Mononuclear cell (primary cell): Measurements from ENCODE around the gene TBC1D22A. TPM values are rescaled to one million over a fixed set of nuclear protein-coding genes. Genes with fewer than 3 reads are reported as not detected.

Experiments used
- H3K27me3 ChIP-seq: 2 replicates; pipeline ENCODE4 v1.6.0; 2011; ENCODE audit warnings: low read length, control low read depth; ENCODE audit not compliant: insufficient read depth
- H3K4me1 ChIP-seq: 2 replicates; pipeline ENCODE4 v1.5.1; 2011; ENCODE audit warnings: mild to moderate bottlenecking, low read length, control low read depth; ENCODE audit not compliant: insufficient read depth
- H3K4me3 ChIP-seq: 2 replicates; pipeline ENCODE4 v1.5.1; 2011; ENCODE audit warnings: mild to moderate bottlenecking, low read length, moderate library complexity
- H3K9me3 ChIP-seq: 2 replicates; pipeline ENCODE4 v1.5.1; 2011; ENCODE audit warnings: low read depth, mild to moderate bottlenecking, control low read depth, low read length
- total RNA-seq: library from RNA; depleted of rRNA; stranded (reverse); fragments of >200 nt; gene quantifications from one replicate; pipeline ENCODE4 v1.2.3, GENCODE V29; 2012

The TBC1D22A gene
- total RNA-seq, 1 donor: 14.1 TPM

DNA sequence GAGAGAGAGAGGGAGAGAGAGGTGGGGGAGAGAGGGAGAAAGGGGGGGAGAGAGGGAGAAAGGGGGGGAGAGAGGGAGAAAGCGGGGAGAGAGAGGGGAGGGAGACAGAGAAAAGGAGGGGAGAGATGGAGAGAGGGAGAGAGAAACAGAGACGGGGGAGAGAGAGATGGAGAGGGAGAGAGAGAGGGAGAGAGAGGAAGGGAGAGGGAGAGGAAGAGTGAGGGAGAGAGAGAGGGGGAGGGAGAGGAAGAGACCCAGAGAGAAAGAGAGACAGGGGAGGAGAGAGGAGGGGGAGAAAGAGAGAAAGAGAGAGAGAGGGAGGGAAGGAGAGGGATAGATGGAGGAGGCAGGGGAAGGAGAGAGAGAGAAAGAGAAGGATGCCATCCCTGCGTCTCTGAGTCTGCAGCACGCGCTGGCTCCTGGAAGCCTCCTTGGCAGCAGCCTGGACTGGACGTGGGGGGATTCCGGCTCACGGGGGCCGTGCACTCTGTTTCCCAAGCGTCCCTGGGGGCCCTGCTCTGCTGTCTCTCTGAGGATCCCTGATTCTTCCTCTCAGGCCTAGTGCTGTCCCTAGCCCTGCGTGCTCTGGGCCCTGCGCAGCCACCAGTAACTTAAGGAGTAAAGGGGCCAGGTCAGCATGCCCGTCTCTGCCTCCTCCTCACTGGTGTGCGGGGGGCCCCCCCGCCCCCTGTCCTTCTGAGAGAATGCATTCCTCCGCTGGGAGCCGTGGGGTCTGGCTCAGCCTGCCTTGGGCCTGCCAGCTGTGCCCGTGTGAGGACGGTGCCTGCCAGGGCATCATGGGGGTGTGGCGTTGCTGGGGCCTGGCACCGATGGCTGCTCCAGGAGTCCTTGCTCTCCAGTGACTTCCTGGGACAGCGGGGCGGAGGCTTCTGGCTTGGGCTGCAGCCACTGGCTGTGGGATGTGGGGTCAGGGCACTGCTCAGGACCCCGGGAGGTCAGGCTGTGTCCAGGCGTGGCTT is 429.5 kb downstream of the TBC1D22A start:
- Histone ChIP-seq H3K4me1 (no peaks in the 10 kb centered on the region), H3K27me3 (no peaks in the 10 kb centered on the region), H3K4me3 (no peak overlapping the region), H3K9me3 (no peaks in the 10 kb centered on the region)

DNA sequence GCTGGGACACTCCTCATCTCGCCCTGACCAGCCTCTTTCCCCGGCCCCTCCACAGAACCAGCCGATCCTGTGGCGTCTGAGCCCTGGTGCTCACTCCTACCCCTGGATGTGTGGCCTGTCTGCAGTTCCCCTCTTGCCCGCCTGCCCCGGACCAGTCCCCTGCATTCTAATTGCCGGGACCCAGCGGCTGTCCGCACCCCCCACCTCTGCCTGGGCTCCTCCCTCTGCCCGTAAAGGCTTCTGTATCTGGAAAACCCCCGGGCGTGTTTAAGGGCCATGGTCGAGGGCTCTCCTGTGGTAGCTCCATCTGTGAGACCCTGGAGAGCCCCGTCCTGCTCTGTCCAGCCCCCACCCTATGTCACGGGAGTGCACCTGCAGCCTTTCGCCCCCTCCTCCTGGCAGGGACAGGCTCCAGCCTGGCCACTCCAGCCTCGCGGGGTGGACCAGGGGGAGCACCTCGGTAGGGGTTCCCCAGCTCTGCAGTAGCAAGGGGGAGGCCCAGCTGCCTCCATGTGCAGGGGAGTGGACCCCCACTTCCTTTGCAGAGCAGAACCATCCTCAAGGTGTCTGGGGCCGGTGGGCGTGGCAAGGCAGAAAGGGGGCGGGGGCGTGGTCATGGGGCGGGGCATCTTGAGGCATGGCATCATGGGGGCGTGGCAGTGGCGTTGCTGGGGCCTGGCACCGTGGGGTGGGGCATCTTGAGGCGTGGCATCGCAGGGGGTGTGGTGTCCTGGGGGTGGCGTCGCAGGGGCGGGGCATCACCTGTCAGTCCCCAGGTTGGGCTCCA is 430.4 kb downstream of the TBC1D22A start:
- no peaks in the 10 kb centered on the region for H3K9me3 ChIP-seq
- H3K4me1 ChIP-seq: no peaks in the 10 kb centered on the region
- H3K27me3 ChIP-seq: no peaks in the 10 kb centered on the region
- H3K4me3 ChIP-seq: no peak overlapping the region

GRCh38 chr22:47193606-47194329 is 431.3 kb downstream of the TBC1D22A start:
- no peaks in the 10 kb centered on the region for H3K9me3 ChIP-seq

DNA sequence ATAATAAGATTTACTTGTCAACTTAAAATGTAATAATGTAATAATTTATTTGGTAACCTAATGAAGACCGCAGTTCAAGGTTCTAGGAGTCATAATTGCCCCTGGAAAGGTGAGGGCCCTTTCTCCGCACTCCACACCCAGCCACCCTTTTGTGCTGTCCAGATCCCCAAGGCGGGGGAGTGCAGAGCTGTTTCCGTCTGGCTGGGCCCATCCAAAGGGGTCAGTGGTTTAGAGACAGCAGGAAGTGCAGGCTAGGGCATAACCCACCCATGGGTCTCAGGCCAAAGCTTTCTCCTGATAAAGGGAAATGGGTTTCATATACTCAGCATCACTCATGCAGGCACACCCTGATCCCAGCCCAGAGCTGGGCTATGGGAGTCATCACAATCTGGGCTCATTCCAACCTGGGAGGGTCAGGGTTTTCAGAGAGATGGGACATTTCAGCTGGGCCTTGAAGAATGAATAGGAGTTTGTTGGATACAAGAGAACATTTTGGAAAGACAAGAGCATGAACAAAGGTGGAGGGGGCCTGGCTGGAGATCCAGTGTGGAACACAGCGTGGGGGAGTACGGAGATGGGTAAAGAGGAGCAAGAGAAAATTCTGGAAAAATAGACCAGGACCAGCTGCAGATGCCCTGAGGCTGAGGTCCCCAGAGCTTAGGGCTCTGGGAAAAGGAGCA is 432.2 kb downstream of the TBC1D22A start:
- Histone ChIP-seq H3K9me3 (no peaks in the 10 kb centered on the region), H3K4me3 (no peak overlapping the region), H3K4me1 (no peaks in the 10 kb centered on the region), H3K27me3 (no peaks in the 10 kb centered on the region)

More at GRCh38 chr22:47193606-47194329, 431.3 kb downstream of the TBC1D22A start:
- H3K4me1 ChIP-seq: no peaks in the 10 kb centered on the region
- no peaks in the 10 kb centered on the region for H3K27me3 ChIP-seq
- H3K4me3 ChIP-seq: no peak overlapping the region

- no peaks in the 10 kb centered on the region for H3K9me3 ChIP-seq
- no peaks in the 10 kb centered on the region for H3K27me3 ChIP-seq
- no peak overlapping the region for H3K4me3 ChIP-seq
- H3K4me1 ChIP-seq: no peaks in the 10 kb centered on the region
These were observed 432.7 kb downstream of the TBC1D22A start for GRCh38 chr22:47195156-47195483.

DNA sequence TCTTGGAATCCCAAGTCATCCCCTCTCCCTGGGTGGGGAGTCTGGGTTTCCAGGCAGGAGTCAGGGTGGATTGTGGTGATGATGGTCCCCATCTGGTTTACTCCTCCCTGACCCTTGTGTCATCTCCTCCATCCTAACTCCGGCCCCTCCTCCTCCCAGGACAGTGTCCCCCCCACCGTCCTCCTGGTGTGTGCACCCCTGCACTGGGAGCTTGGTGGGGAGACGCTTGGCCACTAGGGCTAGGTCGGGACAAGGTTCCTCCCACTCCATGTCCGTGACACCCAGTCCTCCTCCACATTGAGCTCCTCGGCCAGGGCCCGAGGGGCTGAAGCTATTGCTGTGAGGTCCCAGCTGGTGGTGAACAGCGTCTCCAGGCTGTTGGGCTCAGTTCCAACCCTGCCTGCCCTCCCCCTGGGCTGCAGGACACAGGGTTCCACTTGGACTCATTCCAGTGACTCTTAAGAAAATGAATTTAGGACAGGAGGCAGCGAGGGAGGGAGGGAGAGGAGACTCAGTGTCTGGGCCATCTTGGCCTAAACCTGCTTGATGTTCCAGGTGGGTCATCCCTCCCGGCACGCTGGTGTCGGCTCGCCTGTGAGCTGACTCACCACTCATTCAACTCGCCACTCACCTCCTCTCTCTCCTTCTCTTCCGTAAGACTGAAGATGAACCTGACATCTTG is 433.2 kb downstream of the TBC1D22A start:
- no peaks in the 10 kb centered on the region for H3K4me1 ChIP-seq
- H3K4me3 ChIP-seq: no peak overlapping the region
- no peaks in the 10 kb centered on the region for H3K27me3 ChIP-seq
- H3K9me3 ChIP-seq: no peaks in the 10 kb centered on the region

GRCh38 chr22:47196166-47196849 is 433.9 kb downstream of the TBC1D22A start:
- Histone ChIP-seq H3K27me3 (no peaks in the 10 kb centered on the region), H3K9me3 (no peaks in the 10 kb centered on the region), H3K4me3 (no peak overlapping the region), H3K4me1 (no peaks in the 10 kb centered on the region)

GRCh38 chr22:47196881-47197772 is 434.7 kb downstream of the TBC1D22A start:
- Histone ChIP-seq H3K4me1 (no peaks in the 10 kb centered on the region), H3K27me3 (no peaks in the 10 kb centered on the region), H3K4me3 (no peak overlapping the region), H3K9me3 (no peaks in the 10 kb centered on the region)

- no peaks in the 10 kb centered on the region for H3K4me1 ChIP-seq
- no peaks in the 10 kb centered on the region for H3K9me3 ChIP-seq
- H3K4me3 ChIP-seq: no peak overlapping the region
- H3K27me3 ChIP-seq: no peaks in the 10 kb centered on the region
These were observed 435.5 kb downstream of the TBC1D22A start for GRCh38 chr22:47197773-47198500.

DNA sequence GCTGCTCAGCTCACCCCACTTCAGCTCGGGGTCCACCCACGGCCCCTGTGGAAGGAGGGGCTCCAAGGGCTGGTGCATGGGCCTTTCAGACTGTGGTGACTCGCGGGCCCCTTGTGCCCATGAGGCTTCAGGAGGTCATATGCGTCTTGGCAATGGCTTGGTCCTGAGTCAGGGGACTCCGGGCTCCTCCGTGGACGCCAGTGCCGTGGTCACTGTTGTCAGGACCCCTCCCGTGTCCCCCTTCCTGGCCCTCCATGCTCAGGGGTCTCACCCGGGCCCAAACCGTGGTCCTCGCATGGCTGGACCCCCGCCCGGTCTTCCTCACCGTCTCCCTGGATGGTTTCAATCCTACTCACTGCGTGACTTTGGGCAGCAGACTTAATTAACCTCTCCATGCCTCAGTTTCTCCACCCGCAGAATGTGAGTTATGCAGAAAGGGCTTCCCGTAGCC is 436.4 kb downstream of the TBC1D22A start:
- H3K27me3 ChIP-seq: no peaks in the 10 kb centered on the region
- H3K4me3 ChIP-seq: no peak overlapping the region
- H3K9me3 ChIP-seq: no peaks in the 10 kb centered on the region

DNA sequence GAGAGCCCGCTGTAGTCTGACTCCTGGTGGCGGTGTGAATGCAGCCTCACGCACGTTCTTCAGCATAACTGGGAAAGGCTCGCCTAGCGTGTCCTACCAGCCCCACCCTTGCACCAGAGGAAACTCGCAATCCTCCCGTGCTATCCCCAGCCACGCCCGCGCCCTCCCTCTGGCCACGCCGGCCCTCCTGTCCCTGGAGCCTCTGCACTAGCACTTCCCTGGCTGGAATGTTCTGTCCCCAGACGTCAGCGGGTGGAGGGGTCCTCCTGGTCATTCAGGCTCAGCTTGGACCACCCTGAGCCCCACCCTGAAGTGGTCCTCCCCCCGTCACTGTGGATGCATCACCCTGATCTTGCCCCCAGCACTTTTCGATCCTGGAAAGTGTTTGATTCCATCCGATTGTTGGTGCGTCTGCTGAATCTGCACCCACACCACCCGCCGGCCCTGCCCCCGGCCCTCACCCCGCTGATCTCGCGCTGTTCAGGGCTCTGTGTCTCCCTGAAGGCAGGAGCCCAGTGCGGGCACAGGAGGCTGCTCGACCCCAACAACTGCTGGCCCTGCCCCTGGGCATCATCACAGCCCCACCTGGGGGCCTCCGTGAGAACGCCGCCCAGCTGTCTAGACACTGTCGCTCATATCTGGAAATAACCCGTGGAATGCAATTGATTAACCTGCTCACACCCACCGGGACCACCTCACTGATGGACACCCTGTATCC is 437.0 kb downstream of the TBC1D22A start:
- no peaks in the 10 kb centered on the region for H3K9me3 ChIP-seq
- H3K4me1 ChIP-seq: no peaks in the 10 kb centered on the region
- H3K4me3 ChIP-seq: no peak overlapping the region
- H3K27me3 ChIP-seq: no peaks in the 10 kb centered on the region

More for the DNA sequence above, 436.4 kb downstream of the TBC1D22A start:
- H3K4me1 ChIP-seq: no peaks in the 10 kb centered on the region

DNA sequence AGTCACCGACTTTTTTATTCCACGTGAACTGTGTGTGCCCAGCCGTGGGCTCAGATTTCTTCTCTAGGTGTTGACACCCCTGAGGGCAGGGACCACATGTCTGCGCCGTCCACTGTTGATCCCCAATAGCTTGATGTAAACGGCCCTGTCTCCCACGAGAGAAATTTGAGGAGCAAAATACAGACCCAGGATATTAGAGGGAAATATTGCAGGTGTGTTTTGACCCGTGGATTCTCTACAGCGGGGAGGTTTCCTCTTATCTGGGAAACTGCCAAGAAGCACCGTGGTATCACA is 437.5 kb downstream of the TBC1D22A start:
- Histone ChIP-seq H3K27me3 (no peaks in the 10 kb centered on the region), H3K4me3 (no peak overlapping the region), H3K9me3 (no peaks in the 10 kb centered on the region), H3K4me1 (no peaks in the 10 kb centered on the region)
